HTERT RPE-1 (cell line): ENCODE measurements around the gene SENP5.

ENCODE experiments used
- in situ Hi-C: fragments of 300-500 bp; cut with MboI; formaldehyde crosslinking; loops from 4 replicates; pipeline ENCODE4 v1.14.3; 2020; ENCODE audit warnings: low sequenced_read_pairs

Gene SENP5

GRCh38 chr3:196886144-196886543 is 18.4 kb downstream of the SENP5 start:
- in situ Hi-C loops = no loop called here

DNA sequence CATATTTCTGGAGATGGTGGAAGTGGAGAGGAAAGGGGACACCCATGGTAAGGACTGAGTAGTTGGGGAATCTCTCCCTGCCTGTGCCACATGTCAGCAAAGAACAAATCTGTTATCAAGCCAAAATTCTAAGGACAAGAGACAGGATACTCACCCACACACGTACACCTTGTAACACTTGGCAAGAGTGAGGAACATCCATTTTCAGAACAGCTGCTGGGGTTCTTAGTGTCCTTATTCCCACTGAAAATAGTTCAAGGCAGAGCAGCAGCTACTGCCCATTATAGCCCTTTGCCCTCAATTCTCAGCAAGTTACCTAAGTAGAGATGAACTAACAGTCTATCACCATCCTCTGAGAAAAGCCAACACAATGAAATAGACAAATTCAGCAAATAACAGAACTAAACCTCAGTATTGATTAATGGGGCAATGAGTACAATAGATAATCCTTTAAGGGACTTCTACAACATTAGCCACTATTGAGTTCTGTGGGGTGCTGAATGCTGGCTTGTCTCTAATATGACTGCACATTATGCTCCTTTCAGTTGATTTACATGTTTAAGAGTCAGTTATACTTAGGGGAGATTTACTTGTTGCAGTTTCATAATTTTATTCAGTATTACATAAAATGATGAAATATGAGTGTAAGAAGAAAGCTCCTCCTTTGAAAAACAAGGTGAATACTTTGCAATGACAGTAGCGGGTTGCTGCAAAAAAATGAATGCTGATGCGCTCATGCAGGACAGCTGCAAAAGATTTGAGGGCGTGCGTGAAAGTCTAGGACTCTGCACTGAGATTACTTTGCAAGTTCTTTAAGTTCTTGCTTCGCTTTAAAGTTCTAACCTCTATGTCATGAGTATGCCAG is 22.4 kb downstream of the SENP5 start:
- in situ Hi-C loops = no loop called here

GRCh38 chr3:196894557-196895295 is 27.0 kb downstream of the SENP5 start:
- in situ Hi-C loops = no loop called here

- in situ Hi-C loops = no loop called here
Observed at GRCh38 chr3:196896229-196896628, 28.5 kb downstream of the SENP5 start.

GRCh38 chr3:196901768-196902167 is 34.0 kb downstream of the SENP5 start:
- in situ Hi-C loops = no loop called here

- in situ Hi-C loops = no loop called here
Observed at GRCh38 chr3:196902296-196902695, 34.6 kb downstream of the SENP5 start.

DNA sequence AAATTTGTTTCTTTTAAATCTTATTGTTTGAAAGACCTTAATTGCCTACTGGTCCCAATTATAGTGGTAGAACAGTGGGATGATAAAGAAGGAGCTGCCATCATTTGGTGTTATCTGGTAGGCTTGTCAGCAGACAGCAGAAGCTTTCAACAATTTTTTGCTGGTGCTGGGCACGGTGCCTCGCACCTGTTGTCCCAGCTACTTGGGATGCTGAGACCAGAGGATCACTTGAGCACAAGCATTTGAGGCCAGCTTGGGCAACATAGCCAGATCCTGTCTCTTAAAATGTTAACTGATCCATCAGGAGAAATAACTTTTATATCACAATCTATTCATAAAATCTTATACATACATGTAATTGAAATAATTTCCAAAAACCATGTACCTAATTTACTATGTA is 36.0 kb downstream of the SENP5 start:
- in situ Hi-C loops = no loop called here

DNA sequence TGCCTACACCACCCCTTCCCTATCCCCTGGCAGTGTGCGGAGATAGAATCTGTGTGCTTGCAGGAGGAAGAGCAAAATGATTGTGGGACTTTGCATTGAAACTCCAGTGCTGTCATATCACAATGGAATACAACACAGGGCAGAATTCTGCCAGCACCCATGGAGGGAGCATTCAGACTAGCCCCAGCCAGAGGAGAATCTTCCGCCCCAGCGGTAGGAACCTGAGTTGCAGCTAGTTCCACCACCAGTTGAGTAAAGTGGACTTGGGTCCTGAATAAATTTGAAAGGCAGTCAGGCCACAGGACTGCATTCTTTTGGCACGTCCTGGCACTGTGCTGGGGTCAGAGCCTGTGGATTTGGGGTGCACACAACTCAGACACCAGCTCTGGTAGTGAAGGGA is 47.1 kb downstream of the SENP5 start:
- in situ Hi-C loops = no loop called here

DNA sequence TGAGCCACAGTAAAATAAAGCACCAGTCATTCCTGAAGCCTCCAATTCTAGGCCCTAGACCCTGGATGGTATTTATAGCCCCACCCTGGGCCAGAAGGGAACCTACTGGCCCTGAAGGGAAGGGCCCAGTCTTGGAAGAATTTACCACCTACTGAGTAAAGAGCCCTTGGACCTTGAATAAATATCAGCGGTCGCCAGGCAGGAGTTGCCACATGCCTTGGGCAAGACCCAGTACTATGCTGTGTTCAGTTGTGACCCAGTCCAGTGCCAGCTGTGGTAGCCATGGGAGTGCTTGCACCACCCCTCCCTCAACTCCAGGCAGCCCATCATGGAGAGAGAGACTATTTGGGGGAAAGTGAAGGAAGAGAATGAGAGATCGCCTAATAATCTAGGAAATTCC is 47.7 kb downstream of the SENP5 start:
- in situ Hi-C loops = no loop called here

DNA sequence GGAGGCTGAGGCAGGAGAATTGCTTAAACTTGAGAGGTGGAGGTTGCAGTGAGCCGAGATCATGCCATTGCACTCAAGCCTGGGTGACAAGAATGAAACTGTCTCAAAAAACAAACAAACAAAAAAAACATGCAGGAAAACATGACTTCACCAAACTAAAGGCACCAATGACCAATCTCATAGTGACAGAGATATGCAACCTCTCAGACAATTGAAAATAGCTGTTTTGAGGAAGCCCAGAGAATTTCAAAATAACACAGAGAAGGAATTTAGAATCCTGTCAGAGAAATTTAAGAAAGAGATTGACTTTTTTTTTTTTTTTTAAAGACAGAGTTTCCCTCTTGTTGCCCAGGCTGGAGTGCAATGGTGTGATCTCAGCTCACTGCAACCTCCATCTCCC is 48.5 kb downstream of the SENP5 start:
- in situ Hi-C loops = no loop called here

DNA sequence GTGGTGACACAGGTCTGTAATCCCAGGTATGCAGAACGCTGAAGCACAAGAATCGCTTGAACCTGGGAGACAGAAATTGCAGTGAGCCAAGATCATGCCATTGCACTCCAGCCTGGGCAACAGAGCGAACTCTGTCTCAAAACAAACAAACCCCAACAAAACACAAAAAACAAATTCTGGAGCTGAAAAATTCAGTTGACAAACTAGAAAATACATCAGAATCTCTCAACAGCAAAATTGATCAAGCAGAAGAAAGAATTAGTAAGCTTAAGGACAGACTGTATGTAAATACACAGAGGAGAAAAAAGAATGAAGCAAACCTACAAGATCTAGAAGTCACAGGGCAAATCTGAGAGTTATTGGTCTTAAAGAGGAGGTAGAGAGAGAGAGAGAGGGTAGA is 49.3 kb downstream of the SENP5 start:
- in situ Hi-C loops = no loop called here

DNA sequence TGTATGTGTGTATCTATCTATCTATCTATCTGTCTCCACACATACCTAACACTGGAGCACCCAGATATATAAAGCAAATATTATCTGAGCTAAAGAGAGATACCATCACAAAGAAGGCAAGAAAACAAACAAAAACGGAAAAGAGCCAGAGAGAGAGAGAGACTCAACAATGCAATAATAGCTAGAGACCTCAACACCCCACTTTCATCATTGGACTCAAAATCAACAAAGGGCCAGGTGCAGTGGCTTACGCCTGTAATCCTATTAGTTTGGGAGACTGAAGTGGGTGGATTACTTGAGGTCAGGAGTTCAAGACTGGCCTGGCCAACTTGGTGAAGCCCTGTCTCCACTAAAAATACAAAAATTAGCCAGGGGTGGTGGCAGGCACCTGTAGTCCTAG is 51.2 kb downstream of the SENP5 start:
- in situ Hi-C loops = no loop called here

GRCh38 chr3:196920733-196921132 is 53.0 kb downstream of the SENP5 start:
- in situ Hi-C loops = no loop called here

- in situ Hi-C loops = no loop called here
Observed at GRCh38 chr3:196927571-196928453, 60.1 kb downstream of the SENP5 start.

DNA sequence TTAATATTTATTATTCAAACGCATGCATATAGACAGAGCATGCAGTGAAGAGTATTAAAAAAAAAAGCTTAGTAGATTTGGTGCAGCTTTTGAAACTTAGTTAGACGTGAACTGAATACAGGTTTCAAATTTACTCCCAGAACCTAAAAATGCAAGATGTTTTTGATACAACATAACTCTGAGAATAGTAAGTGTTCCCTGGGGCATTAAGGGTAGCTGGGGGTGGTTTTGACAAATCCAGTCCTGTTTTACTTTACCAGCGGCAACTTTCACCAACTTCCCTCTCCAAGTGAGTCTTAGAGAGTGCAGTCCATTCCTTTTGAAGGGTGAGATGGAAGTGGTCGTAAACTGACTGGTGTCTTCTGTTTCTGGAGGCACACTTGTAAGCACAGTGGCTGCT is 63.4 kb downstream of the SENP5 start:
- in situ Hi-C loops = no loop called here

GRCh38 chr3:196931828-196932587 is 64.3 kb downstream of the SENP5 start:
- in situ Hi-C loops = no loop called here

DNA sequence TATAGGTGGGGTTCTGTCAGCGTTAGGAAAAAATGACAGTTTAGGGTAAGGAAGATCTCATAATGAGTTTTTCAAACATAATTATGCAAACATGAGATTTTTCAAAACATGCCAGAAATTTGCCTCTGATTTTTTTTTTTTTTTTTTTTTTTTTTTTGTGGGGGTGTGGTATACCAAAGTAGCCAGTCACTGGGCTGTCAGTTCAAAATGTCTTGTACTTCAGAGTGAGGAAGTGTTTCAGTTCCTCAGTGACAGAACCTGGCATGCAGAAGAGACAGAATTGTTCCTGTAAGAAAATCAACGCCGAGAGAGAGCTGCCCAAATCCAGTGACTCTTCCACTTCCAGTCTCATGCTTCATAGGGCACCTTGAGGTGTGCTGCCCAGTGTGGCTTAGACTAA is 64.9 kb downstream of the SENP5 start:
- in situ Hi-C loops = no loop called here

GRCh38 chr3:196936288-196936687 is 68.6 kb downstream of the SENP5 start:
- in situ Hi-C loops = no loop called here

- in situ Hi-C loops = no loop called here
Observed at GRCh38 chr3:196938124-196938523, 70.4 kb downstream of the SENP5 start.

DNA sequence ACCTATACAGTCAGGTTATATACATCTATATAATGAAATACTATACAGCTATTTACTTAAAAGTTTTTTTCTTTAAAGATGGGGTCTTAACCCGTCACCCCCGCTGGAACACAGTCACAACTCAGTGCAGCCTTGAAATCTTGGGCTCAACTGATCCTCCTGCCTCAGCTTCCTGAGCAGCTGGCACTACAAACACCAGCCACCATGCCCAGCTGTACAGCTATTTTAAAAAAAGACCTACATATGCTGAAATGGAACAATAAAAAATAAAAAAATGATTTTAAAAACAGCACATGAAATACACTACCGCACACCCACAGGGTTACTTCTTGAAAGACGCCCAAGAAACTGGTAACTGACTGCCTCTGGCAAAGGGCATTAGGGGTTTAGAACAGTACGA is 70.9 kb downstream of the SENP5 start:
- in situ Hi-C loops = no loop called here
